GM18951 (cell line): ENCODE measurements around the gene SDC1.
"Not testable (repeated sequence)": the region's sequence is repeated elsewhere in the genome, so short reads cannot be mapped to it uniquely, and the experiment has no call there.

Experiments used
- POLR2A ChIP-seq: IDR thresholded peaks from 4 replicates; pipeline ENCODE4 v1.6.1; 2011; ENCODE audit warnings: mild to moderate bottlenecking; ENCODE audit not compliant: insufficient read length, insufficient read depth; ENCODE audit errors: extremely low read depth
- in situ Hi-C: fragments of 300-500 bp; cut with MboI; formaldehyde crosslinking; loops from one replicate; pipeline ENCODE4 v1.12.0; 2022; ENCODE audit warnings: low sequenced_read_pairs, mixed read lengths, inconsistent platforms; ENCODE audit not compliant: unreplicated experiment

The SDC1 gene

GRCh38 chr2:20195431-20196033, 29.4 kb downstream of the SDC1 start:
- no peak for TF ChIP-seq POLR2A
- in situ Hi-C loops = no loop called here

- in situ Hi-C loops = not testable (repeated sequence)
Observed at GRCh38 chr2:20195016-20195411, 29.9 kb downstream of the SDC1 start.

GRCh38 chr2:20194097-20195015, 30.6 kb downstream of the SDC1 start:
- TF ChIP-seq POLR2A = no peak
- in situ Hi-C loops = no loop called here

GRCh38 chr2:20193185-20193584, 31.7 kb downstream of the SDC1 start:
- in situ Hi-C loops = no loop called here
- no peak for TF ChIP-seq POLR2A

GRCh38 chr2:20192781-20193180, 32.1 kb downstream of the SDC1 start:
- in situ Hi-C loops = no loop called here
- no peak for TF ChIP-seq POLR2A

- in situ Hi-C loops = no loop called here
- no peak for TF ChIP-seq POLR2A
Observed at GRCh38 chr2:20191714-20192569, 33.0 kb downstream of the SDC1 start.

- in situ Hi-C loops = no loop called here
- no peak for TF ChIP-seq POLR2A
Observed at GRCh38 chr2:20190876-20191713, 33.8 kb downstream of the SDC1 start.

GRCh38 chr2:20190170-20190569, 34.8 kb downstream of the SDC1 start:
- TF ChIP-seq POLR2A = no peak
- in situ Hi-C loops = no loop called here

- in situ Hi-C loops = no loop called here
- TF ChIP-seq POLR2A = no peak
Observed at GRCh38 chr2:20189299-20189931, 35.5 kb downstream of the SDC1 start.

- in situ Hi-C loops = no loop called here
- TF ChIP-seq POLR2A = no peak
Observed at GRCh38 chr2:20188851-20189250, 36.1 kb downstream of the SDC1 start.

- no peak for TF ChIP-seq POLR2A
- in situ Hi-C loops = no loop called here
Observed at GRCh38 chr2:20188201-20188600, 36.7 kb downstream of the SDC1 start.

GRCh38 chr2:20187331-20187730, 37.6 kb downstream of the SDC1 start:
- in situ Hi-C loops = no loop called here
- TF ChIP-seq POLR2A = no peak
